CD14-positive monocyte (primary cell): ENCODE data around the gene STK39. TPM values are rescaled to one million over a fixed set of nuclear protein-coding genes. Genes with fewer than 3 reads are reported as not detected.

Experiments
- DNase-seq, 3 donors: peaks; one replicate each; pipeline ENCODE4 v3.0.0-alpha.2; 2011 to 2022
- H2AFZ ChIP-seq: 2 replicates; pipeline ENCODE4 v1.6.0; 2012; ENCODE audit warnings: mild to moderate bottlenecking, low read depth, low read length, inconsistent platforms; ENCODE audit not compliant: insufficient read depth, poor library complexity, severe bottlenecking
- H3K27ac ChIP-seq, 2 donors: 1 replicate in 1 of 2; 2 replicates in 1 of 2; pipeline ENCODE4 v1.5.1; 2012 to 2013; ENCODE audit warnings: low read length in 2 of 2, control low read depth in 1 of 2, inconsistent platforms in 1 of 2, low read depth in 1 of 2, mild to moderate bottlenecking in 1 of 2
- H3K27me3 ChIP-seq, 2 donors: one replicate each; pipeline versions ENCODE4 v1.6.0 to v1.6.1; 2011 to 2013; ENCODE audit warnings: low read length in 2 of 2; ENCODE audit not compliant: control insufficient read depth in 2 of 2, insufficient read depth in 2 of 2
- H3K36me3 ChIP-seq, 2 donors: replicated peaks in 1 of 2; 1 replicate in 1 of 2; 2 replicates in 1 of 2; pipeline versions ENCODE4 v1.5.1 to v1.6.1; 2012 to 2013; ENCODE audit warnings: low read length in 2 of 2, control low read depth in 1 of 2, inconsistent platforms in 1 of 2, mild to moderate bottlenecking in 1 of 2; ENCODE audit not compliant: insufficient read depth in 2 of 2, control insufficient read depth in 1 of 2
- H3K4me1 ChIP-seq, 2 donors: 1 replicate in 1 of 2; 2 replicates in 1 of 2; pipeline versions ENCODE4 v1.5.1 to v1.6.1; 2012 to 2013; ENCODE audit warnings: low read length in 2 of 2, control low read depth in 1 of 2, inconsistent platforms in 1 of 2, mild to moderate bottlenecking in 1 of 2, moderate library complexity in 1 of 2; ENCODE audit not compliant: insufficient read depth in 2 of 2, control insufficient read depth in 1 of 2
- H3K4me2 ChIP-seq: replicated peaks from 2 replicates; pipeline ENCODE3; 2012; ENCODE audit warnings: low read length, moderate library complexity, mild to moderate bottlenecking; ENCODE audit not compliant: poor library complexity, severe bottlenecking; ENCODE audit errors: extremely low read depth
- H3K4me3 ChIP-seq, 3 experiments: fragments of 200-600 bp in 1 of 3; sonication (generic) in 1 of 3; replicated peaks in 1 of 3; 1 replicate in 2 of 3; 2 replicates in 1 of 3; pipeline ENCODE4 v1.5.1; 2011 to 2013; ENCODE audit warnings: low read length in 3 of 3, mild to moderate bottlenecking in 3 of 3, control low read depth in 2 of 3, low read depth in 2 of 3, inconsistent platforms in 1 of 3, moderate library complexity in 1 of 3
- H3K79me2 ChIP-seq: 2 replicates; pipeline ENCODE4 v1.6.0; 2012; ENCODE audit warnings: mild to moderate bottlenecking, control low read depth, inconsistent platforms, low read length, moderate library complexity; ENCODE audit not compliant: insufficient read depth
- H3K9ac ChIP-seq: 2 replicates; pipeline ENCODE4 v1.6.0; 2017; ENCODE audit warnings: low read length, mild to moderate bottlenecking; ENCODE audit not compliant: insufficient read depth, poor library complexity, severe bottlenecking
- H3K9me3 ChIP-seq, 2 donors: replicated peaks in 1 of 2; 1 replicate in 1 of 2; 2 replicates in 1 of 2; pipeline versions ENCODE4 v1.5.1 to v1.6.1; 2012 to 2013; ENCODE audit warnings: low read length in 2 of 2, control low read depth in 1 of 2; ENCODE audit not compliant: control insufficient read depth in 1 of 2, insufficient read depth in 1 of 2
- H4K20me1 ChIP-seq: 2 replicates; pipeline ENCODE4 v1.6.0; 2012; ENCODE audit warnings: mild to moderate bottlenecking, low read length, control low read depth, moderate library complexity; ENCODE audit not compliant: insufficient read depth
- H3K27ac Mint-ChIP-seq, 7 donors: one replicate each; pipeline ENCODE4 v1.8.0; 2020; ENCODE audit warnings: mild to moderate bottlenecking in 7 of 7, mixed read lengths in 7 of 7, moderate library complexity in 6 of 7, inconsistent platforms in 2 of 7
- H3K27me3 Mint-ChIP-seq, 3 donors: one replicate each; pipeline ENCODE4 v1.8.0; 2021 to 2022; ENCODE audit warnings: low read depth in 3 of 3, mild to moderate bottlenecking in 3 of 3, mixed read lengths in 3 of 3, moderate library complexity in 3 of 3, inconsistent platforms in 1 of 3
- H3K36me3 Mint-ChIP-seq, 2 donors: one replicate each; pipeline ENCODE4 v1.8.0; 2020; ENCODE audit warnings: mixed read lengths in 2 of 2, inconsistent platforms in 1 of 2, mild to moderate bottlenecking in 1 of 2
- H3K4me1 Mint-ChIP-seq: one replicate; pipeline ENCODE4 v1.8.0; 2020; ENCODE audit warnings: mild to moderate bottlenecking, mixed read lengths
- H3K4me3 Mint-ChIP-seq, 2 donors: one replicate each; pipeline ENCODE4 v1.8.0; 2020; ENCODE audit warnings: mild to moderate bottlenecking in 2 of 2, mixed read lengths in 2 of 2, moderate library complexity in 1 of 2
- H3K9me3 Mint-ChIP-seq, 7 donors: one replicate each; pipeline ENCODE4 v1.8.0; 2020 to 2022; ENCODE audit warnings: mixed read lengths in 7 of 7, mild to moderate bottlenecking in 6 of 7, moderate library complexity in 6 of 7, inconsistent platforms in 2 of 7
- WGBS: methylation state at CpG from one replicate; pipeline ENCODE4 v1.1.5; 2013; ENCODE audit warnings: missing lambda C conversion rate; ENCODE audit not compliant: insufficient coverage; 5-methylcytosine and 5-hydroxymethylcytosine counted together
- intact Hi-C, 2 donors: fragments of 100-400 bp; cut with micrococcal nuclease; formaldehyde crosslinking; loops; one replicate each; pipeline versions ENCODE4 v1.15.0 to v1.15.1; 2023
- polyA plus RNA-seq, 3 donors: library from polyadenylated mRNA; depleted of rRNA in 1 of 3; unstranded in 2 of 3; stranded (reverse) in 1 of 3; fragments of 300-500 nt in 2 of 3; fragments of >200 nt in 1 of 3; fragmentation: Illumina TruSeq in 2 of 3; gene quantifications; 1 replicate in 2 of 3; 2 replicates in 1 of 3; pipeline ENCODE4 v1.2.3, GENCODE V29; 2012 to 2021
- TF ChIP-seq, protein P1 (sequence below): fragments of 200-600 bp; IDR thresholded peaks from one replicate; pipeline ENCODE4 v1.8.0; 2022; ENCODE audit warnings: antibody characterized with exemption, mild to moderate bottlenecking

STK39 gene
- polyA plus RNA-seq, 3 donors = 1.2 to 2.7 (median 2.6) TPM

- no peak for DNase-seq
- Histone ChIP-seq H3K9ac (no peak overlapping the region), H3K27me3 (no peaks in the 10 kb centered on the region), H3K27ac (no peak overlapping the region), H3K79me2 (peaks cover 3% of the 10 kb centered on the region), H3K4me1 (peaks cover 11 to 16% of the 10 kb centered on the region in 2 donors), H3K36me3 (peaks cover 26 to 67% of the 10 kb centered on the region in 2 donors), H3K4me2 (no peak overlapping the region), H3K4me3 (no peak overlapping the region), H3K9me3 (no peaks in the 10 kb centered on the region), H4K20me1 (no peaks in the 10 kb centered on the region), H2AFZ (no peak overlapping the region)
- no peaks in the 10 kb centered on the region for H3K27me3 Mint-ChIP-seq
- peaks cover 19% of the 10 kb centered on the region for H3K4me1 Mint-ChIP-seq
- WGBS = 93% methylated on average over 6 of the region's 6 CpGs
- H3K36me3 Mint-ChIP-seq = peaks cover 43 to 58% of the 10 kb centered on the region in 2 donors
- intact Hi-C loops = loop anchor here (10.0 kb wide), 2 partner anchors 112 to 212 kb away; partner anchors contain the start of gene STK39 (in 1 of the 2)
- H3K4me3 Mint-ChIP-seq = no peak overlapping the region
- TF ChIP-seq, protein P1, sequence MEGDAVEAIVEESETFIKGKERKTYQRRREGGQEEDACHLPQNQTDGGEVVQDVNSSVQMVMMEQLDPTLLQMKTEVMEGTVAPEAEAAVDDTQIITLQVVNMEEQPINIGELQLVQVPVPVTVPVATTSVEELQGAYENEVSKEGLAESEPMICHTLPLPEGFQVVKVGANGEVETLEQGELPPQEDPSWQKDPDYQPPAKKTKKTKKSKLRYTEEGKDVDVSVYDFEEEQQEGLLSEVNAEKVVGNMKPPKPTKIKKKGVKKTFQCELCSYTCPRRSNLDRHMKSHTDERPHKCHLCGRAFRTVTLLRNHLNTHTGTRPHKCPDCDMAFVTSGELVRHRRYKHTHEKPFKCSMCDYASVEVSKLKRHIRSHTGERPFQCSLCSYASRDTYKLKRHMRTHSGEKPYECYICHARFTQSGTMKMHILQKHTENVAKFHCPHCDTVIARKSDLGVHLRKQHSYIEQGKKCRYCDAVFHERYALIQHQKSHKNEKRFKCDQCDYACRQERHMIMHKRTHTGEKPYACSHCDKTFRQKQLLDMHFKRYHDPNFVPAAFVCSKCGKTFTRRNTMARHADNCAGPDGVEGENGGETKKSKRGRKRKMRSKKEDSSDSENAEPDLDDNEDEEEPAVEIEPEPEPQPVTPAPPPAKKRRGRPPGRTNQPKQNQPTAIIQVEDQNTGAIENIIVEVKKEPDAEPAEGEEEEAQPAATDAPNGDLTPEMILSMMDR = no peak
- H3K9me3 Mint-ChIP-seq = no peaks in the 10 kb centered on the region
- peak overlapping the region in 3 of 7 donors; percentile 5 to 37 (median 22) for H3K27ac Mint-ChIP-seq
These were observed 115.0 kb downstream of the STK39 start for GRCh38 chr2:168132389-168132788.

- intact Hi-C loops = loop anchor here (10.0 kb wide), 2 partner anchors 114 to 214 kb away; partner anchors contain the start of gene STK39 (in 1 of the 2)
- Mint-ChIP-seq H3K9me3 (no peaks in the 10 kb centered on the region), H3K27ac (peak overlapping the region in 6 of 7 donors; percentile 25 to 75 (median 44)), H3K27me3 (no peaks in the 10 kb centered on the region), H3K36me3 (peaks cover 50 to 66% of the 10 kb centered on the region in 2 donors), H3K4me1 (peaks cover 15% of the 10 kb centered on the region), H3K4me3 (no peak overlapping the region)
- no peak for DNase-seq
- Histone ChIP-seq H3K79me2 (peaks cover 3% of the 10 kb centered on the region), H3K4me1 (peaks cover 11 to 16% of the 10 kb centered on the region in 2 donors), H3K36me3 (peaks cover 38 to 79% of the 10 kb centered on the region in 2 donors), H4K20me1 (no peaks in the 10 kb centered on the region), H3K4me3 (no peak overlapping the region), H3K27ac (peak overlapping the region in 1 of 2 donors; percentile 65), H3K9me3 (no peaks in the 10 kb centered on the region), H2AFZ (no peak overlapping the region), H3K9ac (no peak overlapping the region), H3K27me3 (no peaks in the 10 kb centered on the region), H3K4me2 (peak overlapping the region; percentile 2)
- TF ChIP-seq, protein P1 = no peak
These were observed 117.0 kb downstream of the STK39 start for GRCh38 chr2:168130346-168130745.
